Daoy (cell line): Measurements from ENCODE around the gene RFNG. TPM values are rescaled to one million over a fixed set of nuclear protein-coding genes. Genes with fewer than 3 reads are reported as not detected.

Experiments used
- DNase-seq: peaks from one replicate; pipeline ENCODE4 v3.0.0-alpha.2; 2015; ENCODE audit warnings: low read depth
- total RNA-seq: library from RNA; depleted of rRNA; stranded (reverse); fragments of >200 nt; shearing (Covaris generic); gene quantifications from 2 replicates; pipeline ENCODE4 v1.2.3, GENCODE V29; 2014

Gene RFNG
- total RNA-seq, 1 experiment from 2014 or later = 20.2 TPM

DNA sequence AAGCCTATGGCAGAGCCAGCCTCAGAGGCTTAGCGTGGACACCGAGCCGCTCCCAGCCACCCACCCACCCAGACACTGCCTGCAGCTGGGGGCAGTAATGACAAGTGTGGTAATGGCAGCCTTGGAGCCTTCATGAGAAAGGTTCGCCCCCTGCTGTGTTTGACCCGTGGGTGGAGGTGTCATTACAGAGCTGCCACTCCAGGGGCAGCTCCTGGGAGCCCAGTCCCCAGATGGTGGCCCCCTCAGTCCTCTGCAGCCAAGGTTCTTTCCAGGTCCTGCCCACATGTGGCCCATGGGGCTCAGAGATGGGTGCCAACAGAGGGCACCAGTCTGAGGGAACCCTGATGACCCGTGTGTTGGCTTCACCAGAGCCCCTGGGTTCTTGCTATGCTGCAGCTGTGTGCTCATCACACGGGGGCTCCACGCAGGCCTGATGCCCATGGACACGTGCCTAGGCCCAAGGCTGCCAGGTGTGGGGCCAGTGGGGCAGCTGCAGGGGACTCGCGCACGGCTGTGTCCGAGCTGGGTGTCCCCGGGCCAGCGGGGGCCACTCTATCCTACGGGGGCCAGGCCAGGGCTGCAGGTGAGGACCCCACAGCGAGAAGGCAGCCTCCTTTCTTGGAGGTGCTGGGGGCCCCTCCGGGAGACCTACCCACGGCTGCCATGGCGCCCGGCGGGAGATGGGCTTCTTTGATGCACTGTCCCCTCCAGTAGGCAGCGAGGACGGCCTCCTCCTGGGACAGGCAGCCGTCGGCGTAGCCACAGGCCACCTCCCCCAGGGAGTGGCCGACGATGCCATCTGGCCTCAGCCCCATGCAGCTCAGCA, 38.3 kb upstream of the RFNG start:
- DNase-seq = no peak

GRCh38 chr17:82088838-82089722, 37.5 kb upstream of the RFNG start:
- no peak for DNase-seq

- no peak for DNase-seq
Measured at GRCh38 chr17:82087961-82088837, 36.6 kb upstream of the RFNG start.

DNA sequence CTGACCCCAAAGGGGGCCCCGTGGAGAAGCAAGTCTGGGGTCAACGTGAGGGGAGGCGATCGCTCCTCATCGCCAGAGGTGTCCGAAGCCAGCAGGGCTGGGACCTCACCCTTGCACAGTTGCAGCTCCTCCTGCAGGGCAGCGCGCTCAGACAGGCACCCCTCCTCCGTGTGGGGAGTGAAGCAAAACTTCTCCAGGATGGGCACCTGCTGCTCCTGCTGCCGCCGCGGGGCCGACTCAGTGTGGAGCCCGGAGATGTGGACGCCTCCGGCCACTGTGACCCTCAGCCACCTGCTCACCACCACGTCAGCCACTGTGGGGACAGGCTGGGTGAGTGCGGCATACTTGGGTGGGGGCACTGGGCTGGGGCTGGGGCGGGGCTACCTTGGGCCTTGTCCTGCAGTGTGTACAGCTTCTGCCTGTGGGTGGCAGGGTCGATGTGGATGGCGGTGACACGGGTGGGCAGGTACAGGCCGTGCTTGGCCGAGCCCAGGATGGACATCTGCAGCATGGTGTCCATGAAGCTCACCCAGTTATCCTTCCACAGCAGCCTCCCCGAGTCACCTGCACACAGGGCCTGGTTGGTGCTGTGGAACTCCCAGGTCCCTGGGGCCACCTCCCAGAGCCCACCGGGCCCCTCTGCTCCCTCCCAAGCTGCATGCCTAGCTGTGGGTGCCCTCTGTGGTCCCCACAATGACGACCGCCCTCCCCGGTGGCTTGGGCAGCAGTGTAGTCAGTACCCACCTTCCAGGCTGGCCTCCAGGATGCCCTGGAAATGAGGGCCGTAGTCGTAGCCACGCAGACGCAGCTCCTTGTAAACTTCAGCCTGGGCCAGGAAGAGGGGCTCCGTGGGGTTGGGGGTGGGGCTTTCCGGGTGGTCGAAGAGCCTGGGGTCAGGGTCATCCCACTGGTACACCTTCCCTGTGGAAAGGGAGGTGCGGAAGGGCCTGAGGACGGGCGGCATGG, 35.6 kb upstream of the RFNG start:
- DNase-seq = no peak

DNA sequence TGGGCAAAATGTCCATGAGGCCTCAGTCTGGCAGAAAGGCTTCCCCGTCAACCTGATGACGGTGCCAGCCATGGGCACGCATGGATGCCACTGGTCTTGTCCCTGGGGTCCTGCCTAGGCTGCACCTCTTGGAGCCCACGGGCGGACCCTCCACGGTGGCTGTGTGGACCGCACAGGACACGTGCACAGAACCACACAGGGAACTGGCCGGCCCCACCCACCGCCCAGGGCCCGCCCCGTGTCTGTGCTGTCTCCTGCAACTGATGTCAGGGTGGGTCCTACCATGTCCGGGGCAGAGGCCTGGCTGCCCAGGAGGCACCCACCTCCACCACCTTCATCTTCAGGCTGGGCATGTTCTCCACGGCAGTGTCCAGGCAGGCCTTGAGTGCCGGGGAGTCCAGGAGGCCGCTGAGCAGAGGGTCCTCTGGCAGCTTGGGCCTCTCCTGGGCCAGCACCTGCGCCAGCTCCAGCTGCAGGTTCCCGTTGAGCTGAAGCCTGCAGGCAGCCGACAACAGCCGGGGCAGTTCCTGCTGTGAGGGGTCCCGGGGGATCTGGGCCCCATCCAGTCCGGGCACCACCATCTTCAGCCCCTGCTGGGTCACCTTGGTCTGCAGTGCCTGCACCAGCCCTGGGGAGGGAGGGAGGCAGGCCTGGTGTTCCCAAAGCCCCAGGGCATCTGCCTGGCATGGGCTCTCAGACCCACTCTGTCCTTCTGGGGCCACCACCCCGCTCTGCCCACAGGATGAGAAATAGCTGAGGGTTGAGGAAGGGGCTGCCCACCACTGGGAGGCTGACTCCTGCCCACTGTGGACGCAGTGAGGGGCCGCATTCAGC, 34.5 kb upstream of the RFNG start:
- DNase-seq = no peak

GRCh38 chr17:82085031-82085861, 33.6 kb upstream of the RFNG start:
- DNase-seq = no peak

- DNase-seq = no peak
Measured at GRCh38 chr17:82084373-82085030, 32.9 kb upstream of the RFNG start.

- DNase-seq = no peak
Measured at GRCh38 chr17:82083533-82084359, 32.1 kb upstream of the RFNG start.

GRCh38 chr17:82083009-82083408, 31.4 kb upstream of the RFNG start:
- DNase-seq = no peak

GRCh38 chr17:82082456-82082855, 30.8 kb upstream of the RFNG start:
- DNase-seq = no peak

DNA sequence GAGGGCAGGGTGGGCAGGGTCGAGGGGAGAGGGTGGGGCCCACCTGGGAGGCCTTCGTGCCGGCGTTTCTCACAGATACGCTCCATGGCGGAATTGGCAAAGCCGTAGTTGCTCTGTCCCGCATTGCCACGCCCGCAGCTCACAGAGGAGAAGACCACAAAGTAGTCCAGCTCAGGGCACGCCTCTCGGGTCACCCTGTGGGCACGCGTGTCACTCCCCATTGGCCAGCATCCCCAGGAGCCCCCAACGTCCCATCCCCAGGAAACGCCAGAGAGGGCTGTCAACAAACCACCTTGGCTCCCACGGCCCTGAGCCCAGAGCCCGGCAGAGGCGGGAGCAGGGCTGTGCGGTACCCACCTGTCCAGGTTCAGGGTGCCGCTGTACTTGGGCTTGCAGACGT, 30.4 kb upstream of the RFNG start:
- DNase-seq = no peak

- DNase-seq = no peak
Measured at GRCh38 chr17:82081546-82081945, 29.9 kb upstream of the RFNG start.

- DNase-seq = no peak
Measured at GRCh38 chr17:82080789-82081464, 29.3 kb upstream of the RFNG start.

DNA sequence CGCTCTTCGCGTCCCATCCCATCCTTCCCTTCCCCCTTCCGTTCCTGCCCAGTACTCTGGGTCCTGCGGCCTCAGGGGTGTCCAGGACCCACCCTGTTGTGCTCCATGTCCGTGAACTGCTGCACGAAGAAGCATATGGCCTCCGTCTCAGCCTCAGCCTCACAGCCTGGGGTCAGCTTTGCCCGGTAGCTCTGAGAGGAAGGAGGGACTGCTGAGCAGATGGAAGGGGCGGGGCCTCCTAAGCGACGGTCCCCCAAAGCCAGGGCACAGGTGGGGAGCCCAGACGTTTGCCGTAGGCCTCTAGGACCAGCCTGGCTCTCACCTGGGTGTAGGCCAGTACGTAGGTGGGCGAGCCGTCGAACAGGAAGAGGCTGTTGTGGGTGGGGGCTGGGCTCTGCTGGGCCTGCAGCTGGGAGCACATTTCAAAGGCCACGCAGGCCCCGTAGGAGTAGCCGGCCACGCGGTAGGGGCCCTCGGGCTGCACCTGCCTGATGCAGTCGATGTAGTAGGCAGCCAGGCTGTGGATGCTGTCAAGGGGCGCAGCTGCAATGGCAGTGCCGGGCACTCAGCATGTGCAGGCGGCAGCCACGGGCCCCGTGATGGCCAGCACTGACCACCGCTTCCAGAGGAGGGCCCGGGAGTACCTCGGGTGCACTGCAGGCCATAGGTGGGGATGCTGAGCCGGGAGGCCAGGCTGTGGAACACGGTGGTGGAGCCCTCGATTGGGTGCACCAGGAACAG, 28.6 kb upstream of the RFNG start:
- no peak for DNase-seq

DNA sequence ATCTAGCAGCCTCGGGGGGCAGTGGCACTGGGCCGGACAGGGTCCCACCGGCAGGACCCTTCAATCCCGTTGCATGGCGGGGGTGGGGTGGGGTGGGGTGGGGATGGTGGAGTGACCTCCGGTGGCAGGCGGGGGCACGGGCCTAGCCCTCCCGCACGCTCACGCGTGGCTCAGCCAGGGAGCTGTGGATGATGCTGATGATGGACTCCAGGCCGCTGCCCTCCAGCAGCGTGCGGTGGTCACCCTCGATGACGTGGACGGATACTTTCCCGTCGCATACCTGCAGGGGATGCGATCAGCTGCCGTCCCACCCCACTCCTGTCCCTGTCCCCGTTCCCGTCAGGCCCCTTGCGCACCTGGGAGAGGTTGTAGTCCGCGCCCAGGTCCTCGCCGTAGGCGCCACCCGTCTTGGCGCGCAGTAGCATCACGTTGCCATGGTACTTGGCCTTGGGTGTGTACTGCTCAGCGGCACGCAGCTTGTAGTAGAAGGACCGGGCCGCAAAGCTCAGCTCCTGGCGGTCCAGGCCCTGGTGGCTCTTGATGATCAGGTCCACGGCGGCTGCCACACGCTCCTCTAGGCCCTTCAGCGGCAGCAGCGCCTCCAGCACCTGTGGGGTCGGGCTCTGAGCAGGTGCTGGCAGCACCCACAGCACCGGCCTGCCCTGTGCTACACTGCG, 27.5 kb upstream of the RFNG start:
- no peak for DNase-seq

GRCh38 chr17:82078433-82078832, 26.8 kb upstream of the RFNG start:
- no peak for DNase-seq
